Stimulated activated naive B cell treated with anti-CD40 and anti-IgM and Interleukin-4, amounts not matched to agents 10 μg/mL and 1 μg/mL and 100 μg/mL, for 72 hours (primary cell): Measurements from ENCODE around the gene TSNAX.

ENCODE experiments used
- ATAC-seq, 2 donors: fragments of 150-1000 bp; cut with Tn5 transposase; replicated peaks; 2 replicates each; pipeline ENCODE4 v1.10.0; 2021; ENCODE audit warnings: moderate library complexity in 1 of 2
- DNase-seq: peaks from one replicate; pipeline ENCODE4 v3.0.0; 2021
- H3K27ac Mint-ChIP-seq: one replicate; pipeline ENCODE4 v1.8.0; 2022; ENCODE audit warnings: mild to moderate bottlenecking, mixed read lengths
- H3K27me3 Mint-ChIP-seq, 2 donors: one replicate each; pipeline ENCODE4 v1.8.0; 2022; ENCODE audit warnings: mixed read lengths in 2 of 2
- H3K36me3 Mint-ChIP-seq, 2 donors: one replicate each; pipeline ENCODE4 v1.8.0; 2022; ENCODE audit warnings: mixed read lengths in 2 of 2, mild to moderate bottlenecking in 1 of 2
- H3K4me1 Mint-ChIP-seq, 2 donors: one replicate each; pipeline ENCODE4 v1.8.0; 2022; ENCODE audit warnings: mixed read lengths in 2 of 2, mild to moderate bottlenecking in 1 of 2
- H3K4me3 Mint-ChIP-seq, 2 donors: one replicate each; pipeline ENCODE4 v1.8.0; 2022; ENCODE audit warnings: mild to moderate bottlenecking in 2 of 2, mixed read lengths in 2 of 2, moderate library complexity in 1 of 2
- H3K9me3 Mint-ChIP-seq, 2 donors: one replicate each; pipeline ENCODE4 v1.8.0; 2022; ENCODE audit warnings: mixed read lengths in 2 of 2, mild to moderate bottlenecking in 1 of 2

TSNAX gene

DNA sequence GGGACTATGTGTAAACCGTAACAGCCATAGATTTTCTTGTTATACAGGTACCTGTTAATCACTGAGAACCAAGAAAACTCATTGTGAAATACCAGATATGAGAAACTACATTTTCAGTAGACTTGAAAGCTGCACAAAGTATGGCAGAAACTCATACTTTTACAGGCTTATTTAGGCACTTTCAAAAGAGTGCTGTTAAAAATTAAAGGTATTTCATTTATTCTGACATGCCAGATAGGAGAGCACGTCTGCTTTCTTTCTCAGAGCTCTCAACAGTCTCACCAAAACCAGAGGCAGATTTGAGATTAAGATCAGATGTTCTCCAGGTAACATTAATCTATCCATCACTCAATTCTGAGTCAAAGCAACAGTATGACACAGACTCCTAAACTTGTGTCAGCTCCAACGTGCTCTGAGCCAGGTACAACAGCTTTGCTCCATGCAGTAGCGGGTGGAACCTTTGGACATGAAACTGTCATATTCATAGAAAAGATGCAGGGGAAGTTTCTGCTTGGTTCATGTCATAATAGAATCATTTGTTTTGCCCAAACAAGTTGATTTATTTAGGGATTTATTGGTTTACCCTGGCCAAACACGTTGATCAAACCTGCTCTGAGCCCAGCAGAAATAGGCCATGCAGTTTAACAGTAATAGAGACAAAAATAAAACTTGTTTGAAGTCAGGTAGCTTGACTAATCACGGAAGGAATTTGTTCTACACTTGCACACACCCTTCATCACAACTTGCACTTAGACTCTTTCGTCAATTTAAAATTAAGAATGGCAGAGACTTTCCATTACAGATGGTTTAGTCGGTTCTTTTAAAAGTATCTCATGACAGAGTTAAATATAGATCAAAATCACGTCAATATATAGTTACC, 20.8 kb upstream of the TSNAX start:
- no peak for ATAC-seq
- H3K9me3 Mint-ChIP-seq = peaks cover 5 to 6% of the 10 kb centered on the region in 2 donors
- no peak overlapping the region for H3K27ac Mint-ChIP-seq
- no peak for DNase-seq
- H3K4me1 Mint-ChIP-seq = no peaks in the 10 kb centered on the region
- H3K4me3 Mint-ChIP-seq = no peak overlapping the region
- H3K36me3 Mint-ChIP-seq = no peaks in the 10 kb centered on the region
- H3K27me3 Mint-ChIP-seq = peaks cover 19 to 25% of the 10 kb centered on the region in 2 donors

DNA sequence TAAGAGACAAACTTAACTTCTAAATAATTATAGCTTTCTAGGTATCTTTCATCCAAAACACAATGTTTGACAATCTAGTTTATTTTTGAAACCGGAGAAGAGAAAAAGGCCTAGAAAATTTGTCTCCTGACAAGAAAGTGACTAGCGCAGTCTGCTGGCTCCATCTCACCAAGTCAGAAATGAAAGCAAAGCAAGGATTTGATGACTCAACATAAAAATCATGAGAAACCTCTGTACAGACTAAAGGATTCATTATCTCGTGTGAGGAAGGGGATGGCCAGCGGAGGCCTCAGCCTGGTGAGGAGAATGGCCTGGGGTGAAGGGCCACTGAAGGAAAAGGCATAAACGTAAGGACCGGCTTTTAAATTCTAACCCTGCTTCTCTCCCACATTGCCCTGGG, 20.0 kb upstream of the TSNAX start:
- no peak for DNase-seq
- peaks cover 19 to 24% of the 10 kb centered on the region in 2 donors for H3K27me3 Mint-ChIP-seq
- peaks cover 0 to 2% of the 10 kb centered on the region in 2 donors for H3K9me3 Mint-ChIP-seq
- H3K4me3 Mint-ChIP-seq = no peak overlapping the region
- no peak overlapping the region for H3K27ac Mint-ChIP-seq
- H3K36me3 Mint-ChIP-seq = no peaks in the 10 kb centered on the region
- H3K4me1 Mint-ChIP-seq = no peaks in the 10 kb centered on the region
- ATAC-seq = no peak

DNA sequence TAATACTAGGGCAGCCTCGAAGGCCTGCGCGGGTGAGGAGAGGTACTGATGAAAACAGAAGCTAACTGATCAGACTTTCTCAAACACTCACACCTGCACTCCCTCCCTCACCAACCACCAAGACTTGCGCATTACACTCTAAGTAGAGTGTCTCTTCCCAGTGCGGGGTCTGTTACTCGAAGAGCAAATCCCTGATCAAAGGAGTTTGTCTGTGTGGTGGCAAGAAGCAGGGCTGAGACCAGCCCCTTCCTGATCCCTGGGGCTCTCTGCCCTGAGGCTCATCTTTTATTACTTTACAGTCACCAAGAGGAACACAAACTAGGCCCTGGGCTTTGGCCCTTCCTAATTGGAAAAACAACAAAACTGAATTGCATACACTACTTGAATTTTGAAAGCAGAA, 19.5 kb upstream of the TSNAX start:
- DNase-seq (no peak), ATAC-seq (no peak)
- Mint-ChIP-seq H3K9me3 (peaks cover 0 to 2% of the 10 kb centered on the region in 2 donors), H3K4me3 (no peak overlapping the region), H3K27me3 (peaks cover 19 to 24% of the 10 kb centered on the region in 2 donors), H3K4me1 (no peaks in the 10 kb centered on the region), H3K27ac (no peak overlapping the region), H3K36me3 (no peaks in the 10 kb centered on the region)

DNA sequence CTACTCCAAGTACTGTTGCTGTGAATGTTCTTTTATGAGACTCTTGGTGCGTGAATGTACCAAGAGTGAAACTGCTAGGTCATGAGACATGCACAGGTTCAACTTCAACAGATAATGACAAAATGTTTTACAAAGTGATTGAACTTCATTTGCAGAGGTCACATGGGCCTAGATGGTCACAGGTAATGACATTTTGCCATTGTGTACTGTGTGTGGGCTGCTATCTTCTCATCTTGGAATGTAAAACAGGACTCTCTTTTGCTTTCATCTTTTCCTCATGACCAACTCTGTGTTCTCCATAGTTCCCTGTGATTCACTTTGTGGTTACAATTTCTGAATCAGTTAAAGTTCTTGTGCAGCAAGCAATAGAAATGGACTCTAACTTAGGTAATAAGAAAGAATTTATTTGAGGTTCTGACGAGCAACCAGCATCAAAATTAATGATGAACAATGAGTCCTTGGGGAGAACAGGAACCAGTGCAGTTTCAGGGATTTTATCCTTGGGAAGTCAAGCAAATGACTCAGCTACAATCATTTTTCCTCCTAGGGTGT, 16.2 kb upstream of the TSNAX start:
- no peak overlapping the region for H3K27ac Mint-ChIP-seq
- no peak overlapping the region for H3K4me3 Mint-ChIP-seq
- no peaks in the 10 kb centered on the region for H3K9me3 Mint-ChIP-seq
- no peak for DNase-seq
- peaks cover 12 to 14% of the 10 kb centered on the region in 2 donors for H3K4me1 Mint-ChIP-seq
- ATAC-seq = no peak
- peaks cover 0 to 4% of the 10 kb centered on the region in 2 donors for H3K27me3 Mint-ChIP-seq
- no peaks in the 10 kb centered on the region for H3K36me3 Mint-ChIP-seq

DNA sequence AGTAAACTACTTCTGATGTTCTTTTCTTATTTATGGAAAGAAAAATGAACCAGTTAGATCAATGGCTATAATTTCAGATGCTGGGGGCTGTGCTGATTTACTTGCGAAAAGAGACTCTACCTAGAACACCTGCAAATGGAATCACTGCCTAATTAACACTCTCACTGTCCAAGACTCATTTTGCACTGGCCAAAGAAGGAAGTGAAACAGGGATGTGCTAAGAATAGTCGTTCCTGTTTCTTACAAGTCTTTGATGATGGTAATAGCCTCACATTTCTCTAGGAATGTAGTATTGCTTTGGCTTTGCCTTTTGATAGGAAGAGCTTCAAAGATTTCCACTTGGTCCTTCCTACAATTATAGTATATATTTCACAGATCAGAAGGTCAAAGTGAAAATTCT, 12.7 kb upstream of the TSNAX start:
- peaks cover 12 to 14% of the 10 kb centered on the region in 2 donors for H3K4me1 Mint-ChIP-seq
- H3K4me3 Mint-ChIP-seq = no peak overlapping the region
- no peaks in the 10 kb centered on the region for H3K9me3 Mint-ChIP-seq
- H3K27me3 Mint-ChIP-seq = no peaks in the 10 kb centered on the region
- DNase-seq (no peak), ATAC-seq (peak; percentile 80 to 93)
- H3K27ac Mint-ChIP-seq = no peak overlapping the region
- H3K36me3 Mint-ChIP-seq = no peaks in the 10 kb centered on the region

DNA sequence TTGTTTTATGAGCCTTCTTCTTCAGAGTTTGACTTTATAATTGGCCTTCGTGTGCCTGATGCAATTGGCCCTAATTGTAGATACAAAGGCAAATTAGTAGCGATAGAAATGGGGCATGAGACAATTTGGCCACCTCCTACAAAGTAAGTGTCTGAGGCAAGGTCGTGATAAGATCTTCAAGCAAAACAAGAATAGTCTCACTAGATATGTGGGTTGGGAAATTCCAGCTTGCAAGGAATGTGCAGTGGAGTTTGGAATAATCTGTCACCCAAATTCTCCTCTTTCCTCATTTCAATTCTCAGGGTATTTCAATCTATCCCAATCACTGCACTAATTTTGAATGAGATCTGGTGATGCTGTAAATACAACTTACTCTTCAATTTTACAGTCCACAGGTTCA, 11.4 kb upstream of the TSNAX start:
- no peaks in the 10 kb centered on the region for H3K27me3 Mint-ChIP-seq
- no peak overlapping the region for H3K27ac Mint-ChIP-seq
- no peak overlapping the region for H3K4me3 Mint-ChIP-seq
- DNase-seq (no peak), ATAC-seq (no peak)
- H3K9me3 Mint-ChIP-seq = no peaks in the 10 kb centered on the region
- peaks cover 12 to 14% of the 10 kb centered on the region in 2 donors for H3K4me1 Mint-ChIP-seq
- H3K36me3 Mint-ChIP-seq = no peaks in the 10 kb centered on the region

DNA sequence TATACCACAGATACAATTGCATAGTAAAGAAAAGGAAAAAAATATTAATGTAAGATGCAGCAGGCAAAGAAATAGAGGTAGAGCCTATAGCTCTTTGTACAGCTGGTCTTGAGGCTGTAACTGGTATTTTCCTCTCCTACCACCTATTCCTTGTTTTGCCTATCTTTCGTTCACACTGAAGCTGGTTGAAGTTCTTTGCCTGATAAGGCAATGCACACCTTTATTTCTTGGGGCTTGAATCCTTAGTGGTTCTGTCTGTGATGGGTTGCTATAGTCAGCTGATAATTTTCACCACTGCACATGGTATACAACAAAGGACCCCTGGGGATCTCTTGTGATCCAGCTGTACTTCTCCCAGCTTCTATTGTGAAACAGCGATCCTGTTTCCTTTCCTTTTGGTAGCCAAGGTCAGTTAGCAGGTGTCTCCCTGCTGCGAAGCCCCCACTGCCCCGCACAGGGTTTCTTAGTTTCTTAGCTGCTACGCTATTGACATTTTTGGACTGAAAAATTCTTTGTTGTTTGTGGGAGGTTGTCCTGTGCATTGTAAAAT, 9.9 kb upstream of the TSNAX start:
- no peak for DNase-seq
- no peak for ATAC-seq
- Mint-ChIP-seq H3K27ac (no peak overlapping the region), H3K4me1 (peaks cover 12 to 14% of the 10 kb centered on the region in 2 donors), H3K36me3 (no peaks in the 10 kb centered on the region), H3K27me3 (no peaks in the 10 kb centered on the region), H3K9me3 (peaks cover 0 to 2% of the 10 kb centered on the region in 2 donors), H3K4me3 (no peak overlapping the region)

DNA sequence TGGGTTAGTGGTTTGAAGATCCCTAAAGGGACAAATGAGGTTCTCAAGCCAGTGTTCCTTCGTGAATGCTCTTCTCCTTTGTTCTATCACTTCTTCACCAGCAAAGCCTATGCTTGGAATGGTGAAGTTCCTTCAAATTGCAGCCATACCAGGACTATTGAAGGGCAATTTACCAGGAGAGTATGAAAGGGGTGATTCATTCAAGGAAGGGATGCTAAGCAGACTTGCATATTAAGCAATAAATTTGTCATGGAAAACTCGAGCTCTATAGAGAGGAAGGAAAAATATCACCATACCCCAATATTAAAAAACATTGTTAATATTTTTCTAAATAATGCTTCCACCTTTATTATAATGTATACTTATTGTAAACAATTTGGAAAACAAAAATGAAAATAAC, 9.3 kb upstream of the TSNAX start:
- H3K9me3 Mint-ChIP-seq = peaks cover 0 to 2% of the 10 kb centered on the region in 2 donors
- peaks cover 12 to 14% of the 10 kb centered on the region in 2 donors for H3K4me1 Mint-ChIP-seq
- H3K27ac Mint-ChIP-seq = no peak overlapping the region
- DNase-seq = no peak
- H3K36me3 Mint-ChIP-seq = no peaks in the 10 kb centered on the region
- H3K27me3 Mint-ChIP-seq = no peaks in the 10 kb centered on the region
- no peak for ATAC-seq
- no peak overlapping the region for H3K4me3 Mint-ChIP-seq

DNA sequence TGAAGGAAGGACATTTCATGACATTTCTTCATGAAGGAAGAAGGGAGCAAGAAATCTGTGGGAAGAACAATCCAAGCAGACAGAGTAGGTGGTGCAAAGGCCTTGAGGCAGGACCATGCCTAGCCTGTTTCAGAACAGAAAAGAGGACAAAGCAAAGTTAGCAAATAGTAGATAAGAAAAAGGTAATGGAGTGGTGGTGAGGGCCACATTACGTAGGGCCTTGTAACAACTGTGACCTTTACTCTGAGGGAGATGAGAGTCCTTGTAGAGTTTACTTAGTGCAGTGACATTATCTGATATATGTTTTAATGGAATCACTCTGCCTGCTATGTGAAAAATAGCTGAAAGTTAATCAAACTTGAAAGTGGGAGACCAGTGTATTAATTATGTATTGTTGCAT, 6.4 kb upstream of the TSNAX start:
- Mint-ChIP-seq H3K27me3 (no peaks in the 10 kb centered on the region), H3K4me1 (no peaks in the 10 kb centered on the region), H3K9me3 (peaks cover 0 to 2% of the 10 kb centered on the region in 2 donors), H3K27ac (no peak overlapping the region), H3K36me3 (no peaks in the 10 kb centered on the region), H3K4me3 (no peak overlapping the region)
- no peak for ATAC-seq
- DNase-seq = no peak

DNA sequence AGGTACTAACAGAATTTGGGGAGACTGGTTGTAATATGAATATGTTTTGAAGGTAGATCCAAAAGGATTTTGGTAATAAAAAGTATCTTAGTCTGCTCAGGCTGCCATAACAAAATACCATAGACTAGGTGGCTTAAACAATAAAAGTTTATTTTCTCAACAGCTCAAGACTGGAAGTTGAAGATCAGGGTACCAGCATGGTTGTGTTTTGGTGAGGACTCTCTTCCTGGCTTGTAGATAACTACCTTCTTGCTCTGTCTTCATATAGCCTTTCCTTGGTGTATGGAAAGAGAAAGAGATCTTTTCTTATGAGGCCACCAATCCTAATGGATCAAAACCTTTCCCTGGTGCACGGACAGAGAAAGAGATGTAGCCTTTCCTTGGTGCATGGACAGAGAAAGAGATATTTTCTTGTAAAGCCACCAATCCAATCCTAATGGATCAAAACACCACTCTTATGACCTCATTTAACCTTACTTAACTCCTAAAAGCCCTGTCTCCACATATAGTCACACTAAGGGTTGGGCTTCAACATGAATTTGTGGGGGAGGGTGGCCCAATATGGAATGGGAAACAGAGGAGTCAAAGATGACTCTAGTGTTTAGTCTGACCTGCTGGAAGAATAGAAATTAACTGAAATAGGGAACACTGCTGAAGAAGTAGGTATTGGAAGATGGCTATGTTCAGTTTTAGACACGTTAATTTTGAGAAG, 5.4 kb upstream of the TSNAX start:
- no peak for DNase-seq
- H3K4me1 Mint-ChIP-seq = peaks cover 5 to 8% of the 10 kb centered on the region in 2 donors
- H3K9me3 Mint-ChIP-seq = peaks cover 0 to 2% of the 10 kb centered on the region in 2 donors
- ATAC-seq = no peak
- H3K36me3 Mint-ChIP-seq = no peaks in the 10 kb centered on the region
- H3K27ac Mint-ChIP-seq = no peak overlapping the region
- no peak overlapping the region for H3K4me3 Mint-ChIP-seq
- H3K27me3 Mint-ChIP-seq = no peaks in the 10 kb centered on the region

DNA sequence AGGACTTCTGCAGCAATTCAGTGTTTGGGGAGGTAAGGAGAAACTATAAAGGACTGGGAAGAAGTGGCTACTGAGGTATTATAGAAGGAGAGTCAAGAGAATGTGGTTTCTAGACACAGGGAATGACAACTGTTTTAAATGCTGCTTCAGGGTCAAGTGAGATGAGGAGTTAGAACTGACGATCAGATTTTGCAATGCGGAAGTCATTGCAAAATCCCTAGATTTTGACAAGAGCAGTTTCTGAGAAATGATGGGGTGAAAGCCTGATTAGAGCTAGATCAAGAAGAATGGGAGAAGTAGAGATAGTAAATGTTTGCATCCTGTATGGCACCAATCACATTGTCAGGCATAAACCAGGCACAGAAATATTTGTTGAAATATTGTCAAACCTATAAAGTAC, 4.7 kb upstream of the TSNAX start:
- ATAC-seq (no peak), DNase-seq (no peak)
- H3K27me3 Mint-ChIP-seq = no peaks in the 10 kb centered on the region
- H3K36me3 Mint-ChIP-seq = peaks cover 0 to 1% of the 10 kb centered on the region in 2 donors
- peaks cover 0 to 2% of the 10 kb centered on the region in 2 donors for H3K9me3 Mint-ChIP-seq
- peaks cover 6 to 13% of the 10 kb centered on the region in 2 donors for H3K4me1 Mint-ChIP-seq
- no peak overlapping the region for H3K4me3 Mint-ChIP-seq
- H3K27ac Mint-ChIP-seq = no peak overlapping the region

DNA sequence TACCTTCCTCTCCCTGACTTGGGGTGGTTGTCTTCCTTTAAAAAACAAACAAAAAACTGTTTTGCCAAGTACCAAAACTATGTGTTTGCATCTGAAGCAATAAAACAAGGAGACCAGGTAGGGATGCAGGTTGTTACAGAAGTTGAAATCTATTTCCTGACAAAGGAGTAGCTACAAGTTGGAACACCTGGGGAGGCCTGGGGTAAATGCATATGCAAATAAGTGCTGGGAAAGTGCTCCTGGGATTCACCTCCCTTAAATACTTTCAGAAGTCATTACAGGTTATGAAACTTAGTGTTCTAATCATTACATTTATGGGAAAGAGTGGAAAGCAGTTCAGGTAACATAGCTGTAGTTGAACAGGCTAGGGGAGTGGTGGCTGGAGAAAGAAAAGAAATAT, 1.9 kb upstream of the TSNAX start:
- no peak overlapping the region for H3K4me3 Mint-ChIP-seq
- DNase-seq (no peak), ATAC-seq (no peak)
- H3K36me3 Mint-ChIP-seq = peaks cover 6 to 13% of the 10 kb centered on the region in 2 donors
- peaks cover 0 to 2% of the 10 kb centered on the region in 2 donors for H3K9me3 Mint-ChIP-seq
- no peaks in the 10 kb centered on the region for H3K27me3 Mint-ChIP-seq
- no peak overlapping the region for H3K27ac Mint-ChIP-seq
- peaks cover 16 to 26% of the 10 kb centered on the region in 2 donors for H3K4me1 Mint-ChIP-seq

DNA sequence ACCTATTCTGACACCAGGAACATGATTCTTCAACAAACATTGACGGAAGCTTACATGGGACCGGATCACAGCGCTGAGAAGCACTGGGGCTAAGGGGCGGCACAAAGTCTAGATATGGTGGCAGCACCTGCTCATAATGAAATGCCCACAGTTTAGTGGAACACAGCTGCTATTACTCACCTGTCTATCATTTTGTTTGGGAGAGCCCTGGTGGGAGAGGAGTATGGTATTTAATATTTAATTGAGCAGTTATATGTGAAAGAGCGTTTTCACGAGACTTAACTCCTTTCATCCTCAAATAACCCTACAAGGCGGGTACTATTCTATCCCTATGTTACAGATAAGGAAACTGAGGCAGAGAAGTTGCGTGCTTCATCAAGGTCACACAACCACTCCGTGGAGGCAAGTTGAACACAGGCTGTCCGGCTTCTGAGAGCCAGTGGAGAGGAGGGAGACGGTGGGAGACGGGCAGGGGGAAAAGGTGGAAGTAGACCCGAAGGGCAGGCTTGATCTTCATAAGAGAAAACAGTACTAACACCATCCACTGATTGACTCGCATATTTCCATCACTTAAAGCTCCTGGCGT, 790 bp upstream of the TSNAX start:
- H3K27ac Mint-ChIP-seq = peak overlapping the region; percentile 100
- no peaks in the 10 kb centered on the region for H3K27me3 Mint-ChIP-seq
- ATAC-seq = peak; percentile 31 to 45
- H3K4me3 Mint-ChIP-seq = peak overlapping the region; percentile 98
- H3K9me3 Mint-ChIP-seq = no peaks in the 10 kb centered on the region
- no peak for DNase-seq
- peaks cover 14 to 19% of the 10 kb centered on the region in 2 donors for H3K36me3 Mint-ChIP-seq
- H3K4me1 Mint-ChIP-seq = peaks cover 16 to 34% of the 10 kb centered on the region in 2 donors

DNA sequence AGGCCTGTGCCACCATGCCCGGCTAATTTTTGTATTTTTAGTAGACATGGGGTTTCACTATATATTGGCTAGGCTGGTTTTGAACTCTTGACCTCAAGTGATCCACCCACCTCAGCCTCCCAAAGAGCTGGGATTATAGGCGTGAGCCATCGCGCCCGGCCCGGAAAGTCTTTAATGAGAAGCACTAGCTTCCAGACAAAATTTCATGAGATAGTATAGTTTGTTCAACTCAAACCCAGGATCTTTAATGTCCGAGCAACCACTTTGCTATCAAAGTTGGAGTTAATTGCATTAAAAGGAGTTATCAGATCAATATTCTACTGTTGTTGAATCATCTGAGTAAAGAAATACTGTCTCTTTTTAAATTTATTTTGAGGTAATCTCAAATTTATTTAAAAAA, 4.8 kb downstream of the TSNAX start:
- no peaks in the 10 kb centered on the region for H3K9me3 Mint-ChIP-seq
- H3K36me3 Mint-ChIP-seq = peaks cover 25 to 31% of the 10 kb centered on the region in 2 donors
- H3K27me3 Mint-ChIP-seq = no peaks in the 10 kb centered on the region
- H3K4me3 Mint-ChIP-seq = no peak overlapping the region
- no peak for DNase-seq
- H3K27ac Mint-ChIP-seq = no peak overlapping the region
- peaks cover 16 to 38% of the 10 kb centered on the region in 2 donors for H3K4me1 Mint-ChIP-seq
- ATAC-seq = no peak
